OCI-LY7 (cell line): Measurements from ENCODE around the gene GNPDA2. TPM values are rescaled to one million over a fixed set of nuclear protein-coding genes. Genes with fewer than 3 reads are reported as not detected.

Experiments used
- BruUV-seq: library from RNA; stranded (reverse); fragments of 400-500 nt; replicated peaks from 2 replicates; lab custom pipeline; 2021; lab: Mats Ljungman, UMichigan
- CTCF ChIA-PET: fragments of 300-600 bp; sonication (Branson Sonifier 250); formaldehyde crosslinking; loops from one replicate; lab custom pipeline; 2022; ENCODE audit warnings: antibody characterized with exemption; ENCODE audit not compliant: unreplicated experiment; lab: Charles Lee
- POLR2A ChIA-PET: fragments of 300-600 bp; sonication (Branson Sonifier 250); formaldehyde crosslinking; loops from one replicate; lab custom pipeline; 2022; ENCODE audit warnings: antibody characterized with exemption; lab: Charles Lee
- DNase-seq: peaks from one replicate; pipeline ENCODE4 v3.0.0-alpha.2; 2015; ENCODE audit warnings: low spot score
- H2AFZ ChIP-seq: fragments of 200-600 bp; sonication (generic), shearing (Covaris generic); 2 replicates; pipeline ENCODE4 v1.6.1; 2014; ENCODE audit warnings: mild to moderate bottlenecking, antibody characterized with exemption, low read length, moderate library complexity
- H3K27ac ChIP-seq: fragments of 200-600 bp; sonication (generic); 2 replicates; pipeline ENCODE4 v1.5.1; 2014; ENCODE audit warnings: mixed run types, low read depth, mild to moderate bottlenecking, moderate library complexity, low read length, inconsistent platforms; ENCODE audit not compliant: poor library complexity, severe bottlenecking
- H3K36me3 ChIP-seq: fragments of 200-600 bp; sonication (generic); 2 replicates; pipeline ENCODE4 v1.6.1; 2014; ENCODE audit warnings: mild to moderate bottlenecking, antibody characterized with exemption, low read length, moderate library complexity, mixed read lengths; ENCODE audit not compliant: insufficient read depth
- H3K4me1 ChIP-seq: fragments of 200-600 bp; sonication (generic); 2 replicates; pipeline ENCODE4 v1.5.1; 2014; ENCODE audit warnings: mild to moderate bottlenecking, low read length; ENCODE audit not compliant: insufficient read depth, poor library complexity, severe bottlenecking
- H3K4me2 ChIP-seq: fragments of 200-600 bp; sonication (generic); 2 replicates; pipeline ENCODE4 v1.6.1; 2014; ENCODE audit warnings: mild to moderate bottlenecking, low read length
- H3K4me3 ChIP-seq: fragments of 200-600 bp; sonication (generic); 2 replicates; pipeline ENCODE4 v1.5.1; 2014; ENCODE audit warnings: mild to moderate bottlenecking, low read depth, low read length; ENCODE audit not compliant: poor library complexity, severe bottlenecking
- H3K79me2 ChIP-seq: fragments of 200-600 bp; sonication (generic); 2 replicates; pipeline ENCODE4 v1.6.1; 2016; ENCODE audit warnings: low read depth, mild to moderate bottlenecking, low read length, moderate library complexity, mixed read lengths; ENCODE audit not compliant: insufficient read depth
- H3K9me2 ChIP-seq: fragments of 200-600 bp; sonication (generic); 2 replicates; pipeline ENCODE4 v1.6.1; 2016; ENCODE audit warnings: mild to moderate bottlenecking, low read length, mixed read lengths; ENCODE audit not compliant: insufficient read depth
- H3K9me3 ChIP-seq: fragments of 200-600 bp; sonication (generic); 2 replicates; pipeline ENCODE4 v1.6.1; 2014; ENCODE audit warnings: mild to moderate bottlenecking, mixed run types, low read length, mixed read lengths
- H4K20me1 ChIP-seq: fragments of 200-600 bp; sonication (generic); 2 replicates; pipeline ENCODE4 v1.6.1; 2014; ENCODE audit warnings: mild to moderate bottlenecking, antibody characterized with exemption, low read length, moderate library complexity, mixed read lengths; ENCODE audit not compliant: insufficient read depth
- EZH2phosphoT487 ChIP-seq: fragments of 200-600 bp; sonication (generic); IDR thresholded peaks from 2 replicates; pipeline ENCODE4 v1.6.1; 2018; ENCODE audit warnings: low read depth, borderline replicate concordance, mild to moderate bottlenecking, mixed run types, antibody characterized with exemption, low read length, moderate library complexity, mixed read lengths
- intact Hi-C: fragments of 100-400 bp; cut with micrococcal nuclease; formaldehyde crosslinking; loops from one replicate; pipeline ENCODE4 v1.10.0; 2022; ENCODE audit not compliant: unreplicated experiment
- total RNA-seq, 2 experiments: library from RNA; depleted of rRNA in 1 of 2; stranded (reverse); fragments of >200 nt in 1 of 2; shearing (Covaris generic) in 1 of 2; gene quantifications; 2 replicates each; pipeline ENCODE4 v1.2.3, GENCODE V29; 2014 to 2022
- TF ChIP-seq, protein P1 (sequence below): fragments of 200-600 bp; sonication (generic); conservative IDR thresholded peaks from 2 replicates; pipeline ENCODE4 v1.5.1; 2014; ENCODE audit warnings: mild to moderate bottlenecking, antibody characterized with exemption, low read length, moderate library complexity, mixed read lengths

Gene GNPDA2
- total RNA-seq, 2 experiments from 2014 or later: 10.1 to 12.1 TPM

DNA sequence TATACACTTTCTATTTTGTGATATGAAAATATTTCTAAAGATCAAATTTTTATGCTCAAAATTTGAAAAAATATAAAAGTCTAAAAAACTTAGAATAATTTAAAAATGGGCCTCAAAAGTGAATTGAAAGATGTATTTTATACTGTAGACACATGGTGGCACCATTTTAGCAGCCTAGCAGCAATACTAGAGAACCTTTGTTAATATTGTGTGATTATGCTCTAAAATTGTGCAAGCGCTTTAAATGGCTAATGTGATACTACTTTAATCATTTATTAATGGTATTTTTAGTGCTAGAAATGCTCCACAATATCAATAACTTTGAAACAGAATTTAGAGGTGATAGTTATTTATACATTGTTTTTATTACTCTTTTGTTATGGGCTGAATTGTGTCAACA, 51.9 kb downstream of the GNPDA2 start:
- peaks cover 10% of the 10 kb centered on the region for H3K79me2 ChIP-seq
- TF ChIP-seq, protein P1, sequence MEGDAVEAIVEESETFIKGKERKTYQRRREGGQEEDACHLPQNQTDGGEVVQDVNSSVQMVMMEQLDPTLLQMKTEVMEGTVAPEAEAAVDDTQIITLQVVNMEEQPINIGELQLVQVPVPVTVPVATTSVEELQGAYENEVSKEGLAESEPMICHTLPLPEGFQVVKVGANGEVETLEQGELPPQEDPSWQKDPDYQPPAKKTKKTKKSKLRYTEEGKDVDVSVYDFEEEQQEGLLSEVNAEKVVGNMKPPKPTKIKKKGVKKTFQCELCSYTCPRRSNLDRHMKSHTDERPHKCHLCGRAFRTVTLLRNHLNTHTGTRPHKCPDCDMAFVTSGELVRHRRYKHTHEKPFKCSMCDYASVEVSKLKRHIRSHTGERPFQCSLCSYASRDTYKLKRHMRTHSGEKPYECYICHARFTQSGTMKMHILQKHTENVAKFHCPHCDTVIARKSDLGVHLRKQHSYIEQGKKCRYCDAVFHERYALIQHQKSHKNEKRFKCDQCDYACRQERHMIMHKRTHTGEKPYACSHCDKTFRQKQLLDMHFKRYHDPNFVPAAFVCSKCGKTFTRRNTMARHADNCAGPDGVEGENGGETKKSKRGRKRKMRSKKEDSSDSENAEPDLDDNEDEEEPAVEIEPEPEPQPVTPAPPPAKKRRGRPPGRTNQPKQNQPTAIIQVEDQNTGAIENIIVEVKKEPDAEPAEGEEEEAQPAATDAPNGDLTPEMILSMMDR: peak; percentile 63
- TF ChIP-seq EZH2phosphoT487: no peak
- H3K4me3 ChIP-seq: no peak overlapping the region
- peaks cover 7% of the 10 kb centered on the region for H3K4me1 ChIP-seq
- no peak for DNase-seq
- H2AFZ ChIP-seq: no peak overlapping the region
- intact Hi-C loops: no loop called here
- H4K20me1 ChIP-seq: peaks cover 4% of the 10 kb centered on the region; the same call in 1 of the 2 replicates
- H3K27ac ChIP-seq: no peak overlapping the region
- ChIA-PET CTCF (no interaction called here), POLR2A (no interaction called here)
- no peak overlapping the region for H3K4me2 ChIP-seq
- no peaks in the 10 kb centered on the region for H3K36me3 ChIP-seq
- H3K9me2 ChIP-seq: no peaks in the 10 kb centered on the region
- BruUV-seq: no TSS peak
- no peaks in the 10 kb centered on the region for H3K9me3 ChIP-seq

DNA sequence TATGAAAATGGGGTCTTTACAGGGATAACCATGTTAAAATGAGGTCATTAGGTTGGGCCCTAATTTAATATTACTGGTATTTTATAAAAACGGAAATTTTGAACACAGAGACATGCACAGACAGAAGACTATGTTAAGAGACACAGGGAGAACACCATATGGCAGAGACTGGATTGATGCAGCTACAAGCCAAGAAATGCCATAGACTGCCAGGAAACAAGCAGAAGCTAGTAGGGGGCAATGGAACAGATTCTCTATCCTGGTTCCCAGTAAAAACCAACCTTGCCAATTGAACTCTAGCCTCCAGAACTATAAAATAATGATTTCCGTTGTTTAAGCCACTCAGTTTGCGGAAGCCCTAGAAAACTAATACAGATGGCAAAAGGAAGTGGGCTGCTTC, 54.7 kb downstream of the GNPDA2 start:
- ChIA-PET CTCF (no interaction called here), POLR2A (interaction anchor here (0.6 kb wide), 1 partner anchor 304 kb away, joined by 3 read pairs; no protein-coding TSS in a partner anchor)
- no peak overlapping the region for H3K4me2 ChIP-seq
- no peaks in the 10 kb centered on the region for H3K4me1 ChIP-seq
- no peak for DNase-seq
- TF ChIP-seq, protein P1: no peak
- TF ChIP-seq EZH2phosphoT487: no peak
- H3K27ac ChIP-seq: no peak overlapping the region
- H3K36me3 ChIP-seq: no peaks in the 10 kb centered on the region
- H3K4me3 ChIP-seq: no peak overlapping the region
- no peak overlapping the region for H2AFZ ChIP-seq
- no peaks in the 10 kb centered on the region for H3K9me2 ChIP-seq
- BruUV-seq: no TSS peak
- H4K20me1 ChIP-seq: no peaks in the 10 kb centered on the region
- no peaks in the 10 kb centered on the region for H3K9me3 ChIP-seq
- H3K79me2 ChIP-seq: no peaks in the 10 kb centered on the region
- intact Hi-C loops: no loop called here

DNA sequence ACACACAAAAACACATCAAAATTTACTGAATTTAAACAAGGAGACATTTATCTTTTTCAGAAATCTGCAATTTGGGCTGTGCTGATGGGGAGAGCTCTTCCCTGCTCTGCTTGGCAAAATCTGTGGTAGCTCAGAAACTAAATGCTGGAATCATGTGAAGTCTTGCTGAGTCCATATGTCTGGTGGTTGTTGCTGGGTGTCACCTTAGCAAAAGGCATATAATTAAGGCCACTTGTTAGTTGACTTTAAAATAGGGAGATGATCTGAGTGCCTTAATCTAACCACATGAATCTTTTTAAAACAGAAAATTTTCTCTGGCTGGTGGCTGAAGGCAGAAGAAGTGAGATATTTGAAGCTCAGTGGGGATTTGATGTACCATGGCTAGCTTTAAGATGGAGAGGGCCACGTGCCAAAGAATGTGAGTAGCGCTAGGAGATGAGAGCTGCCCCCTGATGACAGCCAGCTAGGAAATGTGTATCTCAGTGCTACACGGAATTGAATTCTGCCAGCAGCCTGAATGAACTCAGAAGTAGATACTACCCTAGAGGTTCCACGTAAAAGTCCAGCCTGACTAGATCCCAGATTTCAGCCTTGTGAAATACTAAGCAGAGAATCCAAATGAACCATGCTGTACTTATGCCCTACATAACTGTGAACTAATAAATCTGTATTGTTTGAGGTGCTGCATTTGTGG, 55.7 kb downstream of the GNPDA2 start:
- Histone ChIP-seq H2AFZ (no peak overlapping the region), H3K4me2 (no peak overlapping the region), H3K36me3 (no peaks in the 10 kb centered on the region), H3K79me2 (no peaks in the 10 kb centered on the region), H3K4me1 (no peaks in the 10 kb centered on the region), H3K9me3 (no peaks in the 10 kb centered on the region), H3K4me3 (no peak overlapping the region), H4K20me1 (no peaks in the 10 kb centered on the region), H3K27ac (no peak overlapping the region), H3K9me2 (no peaks in the 10 kb centered on the region)
- BruUV-seq: no TSS peak
- TF ChIP-seq, protein P1: no peak
- intact Hi-C loops: no loop called here
- CTCF ChIA-PET: no interaction called here
- POLR2A ChIA-PET: interaction anchor here (3.2 kb wide), 1 partner anchor 8 kb away, joined by 16 read pairs; the partner anchor contains the start of gene GUF1
- DNase-seq: no peak
